ENCODE results near the gene PCDHGB6.
"Not testable (repeated sequence)": the region's sequence is repeated elsewhere in the genome, so short reads cannot be mapped to it uniquely, and the experiment has no call there.

The PCDHGB6 gene

DNA sequence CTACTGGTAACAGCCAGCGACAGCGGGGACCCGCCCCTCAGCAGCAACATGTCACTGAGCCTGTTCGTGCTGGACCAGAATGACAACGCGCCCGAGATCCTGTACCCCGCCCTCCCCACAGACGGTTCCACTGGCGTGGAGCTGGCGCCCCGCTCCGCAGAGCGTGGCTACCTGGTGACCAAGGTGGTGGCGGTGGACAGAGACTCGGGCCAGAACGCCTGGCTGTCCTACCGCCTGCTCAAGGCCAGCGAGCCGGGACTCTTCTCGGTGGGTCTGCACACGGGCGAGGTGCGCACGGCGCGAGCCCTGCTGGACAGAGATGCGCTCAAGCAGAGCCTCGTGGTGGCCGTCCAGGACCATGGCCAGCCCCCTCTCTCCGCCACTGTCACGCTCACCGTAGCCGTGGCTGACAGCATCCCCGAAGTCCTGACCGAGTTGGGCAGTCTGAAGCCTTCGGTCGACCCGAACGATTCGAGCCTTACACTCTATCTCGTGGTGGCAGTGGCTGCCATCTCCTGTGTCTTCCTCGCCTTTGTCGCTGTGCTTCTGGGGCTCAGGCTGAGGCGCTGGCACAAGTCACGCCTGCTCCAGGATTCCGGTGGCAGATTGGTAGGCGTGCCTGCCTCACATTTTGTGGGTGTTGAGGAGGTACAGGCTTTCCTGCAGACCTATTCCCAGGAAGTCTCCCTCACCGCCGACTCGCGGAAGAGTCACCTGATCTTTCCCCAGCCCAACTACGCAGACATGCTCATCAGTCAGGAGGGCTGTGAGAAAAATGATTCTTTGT is 13.2 kb upstream of the PCDHGB6 start:
- TF ChIP-seq, protein P1, sequence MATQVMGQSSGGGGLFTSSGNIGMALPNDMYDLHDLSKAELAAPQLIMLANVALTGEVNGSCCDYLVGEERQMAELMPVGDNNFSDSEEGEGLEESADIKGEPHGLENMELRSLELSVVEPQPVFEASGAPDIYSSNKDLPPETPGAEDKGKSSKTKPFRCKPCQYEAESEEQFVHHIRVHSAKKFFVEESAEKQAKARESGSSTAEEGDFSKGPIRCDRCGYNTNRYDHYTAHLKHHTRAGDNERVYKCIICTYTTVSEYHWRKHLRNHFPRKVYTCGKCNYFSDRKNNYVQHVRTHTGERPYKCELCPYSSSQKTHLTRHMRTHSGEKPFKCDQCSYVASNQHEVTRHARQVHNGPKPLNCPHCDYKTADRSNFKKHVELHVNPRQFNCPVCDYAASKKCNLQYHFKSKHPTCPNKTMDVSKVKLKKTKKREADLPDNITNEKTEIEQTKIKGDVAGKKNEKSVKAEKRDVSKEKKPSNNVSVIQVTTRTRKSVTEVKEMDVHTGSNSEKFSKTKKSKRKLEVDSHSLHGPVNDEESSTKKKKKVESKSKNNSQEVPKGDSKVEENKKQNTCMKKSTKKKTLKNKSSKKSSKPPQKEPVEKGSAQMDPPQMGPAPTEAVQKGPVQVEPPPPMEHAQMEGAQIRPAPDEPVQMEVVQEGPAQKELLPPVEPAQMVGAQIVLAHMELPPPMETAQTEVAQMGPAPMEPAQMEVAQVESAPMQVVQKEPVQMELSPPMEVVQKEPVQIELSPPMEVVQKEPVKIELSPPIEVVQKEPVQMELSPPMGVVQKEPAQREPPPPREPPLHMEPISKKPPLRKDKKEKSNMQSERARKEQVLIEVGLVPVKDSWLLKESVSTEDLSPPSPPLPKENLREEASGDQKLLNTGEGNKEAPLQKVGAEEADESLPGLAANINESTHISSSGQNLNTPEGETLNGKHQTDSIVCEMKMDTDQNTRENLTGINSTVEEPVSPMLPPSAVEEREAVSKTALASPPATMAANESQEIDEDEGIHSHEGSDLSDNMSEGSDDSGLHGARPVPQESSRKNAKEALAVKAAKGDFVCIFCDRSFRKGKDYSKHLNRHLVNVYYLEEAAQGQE (tag by site-specific recombination; IDR thresholded peaks at IDR 0.05), result 0 out of 2 replicates have a peak, but pooled peaks have one; percentile 39
- H3K4me1 ChIP-seq (ENCODE audit: control insufficient read depth, insufficient read depth, low read length); H3K4me3 ChIP-seq (ENCODE audit: low read depth, low read length); POLR2A ChIA-PET; H3K27ac ChIP-seq (ENCODE audit: extremely low read depth, low read depth, low read length); H3K36me3 ChIP-seq (ENCODE audit: control insufficient read depth in 2 of 2, insufficient read depth in 1 of 2, low read length in 2 of 2); H3K9me3 ChIP-seq (ENCODE audit: control insufficient read depth, insufficient read depth, low read depth, low read length): not testable (repeated sequence)
- CTCF ChIA-PET, result interaction anchor here (1.0 to 4.2 kb wide), 5 partner anchors 8 to 169 kb away, joined by 6 to 57 read pairs (median 12); partner anchors contain the start of gene PCDHGB3

- POLR2A ChIA-PET, result interaction anchor here (0.7 to 2.1 kb wide), 3 partner anchors 78 to 160 kb away, joined by 3 to 6 read pairs (median 3); partner anchors contain the start of gene TAF7
- H3K4me1 ChIP-seq (ENCODE audit: control insufficient read depth, insufficient read depth, low read length); H3K9me3 ChIP-seq (ENCODE audit: control insufficient read depth, insufficient read depth, low read depth, low read length); H3K27ac ChIP-seq (ENCODE audit: extremely low read depth, low read depth, low read length); H3K36me3 ChIP-seq (ENCODE audit: control insufficient read depth in 2 of 2, insufficient read depth in 1 of 2, low read length in 2 of 2): not testable (repeated sequence)
- H3K4me3 ChIP-seq (ENCODE audit: low read depth, low read length), result peak within 1 kb of the TSS; percentile 32
- CTCF ChIA-PET, result interaction anchor here (0.6 to 4.2 kb wide), 36 partner anchors 9 to 558 kb away, joined by 3 to 57 read pairs (median 4); partner anchors contain the start of genes PCDHB14, PCDHB15, PCDHB9 and PCDHGA10
- TF ChIP-seq, protein P2, sequence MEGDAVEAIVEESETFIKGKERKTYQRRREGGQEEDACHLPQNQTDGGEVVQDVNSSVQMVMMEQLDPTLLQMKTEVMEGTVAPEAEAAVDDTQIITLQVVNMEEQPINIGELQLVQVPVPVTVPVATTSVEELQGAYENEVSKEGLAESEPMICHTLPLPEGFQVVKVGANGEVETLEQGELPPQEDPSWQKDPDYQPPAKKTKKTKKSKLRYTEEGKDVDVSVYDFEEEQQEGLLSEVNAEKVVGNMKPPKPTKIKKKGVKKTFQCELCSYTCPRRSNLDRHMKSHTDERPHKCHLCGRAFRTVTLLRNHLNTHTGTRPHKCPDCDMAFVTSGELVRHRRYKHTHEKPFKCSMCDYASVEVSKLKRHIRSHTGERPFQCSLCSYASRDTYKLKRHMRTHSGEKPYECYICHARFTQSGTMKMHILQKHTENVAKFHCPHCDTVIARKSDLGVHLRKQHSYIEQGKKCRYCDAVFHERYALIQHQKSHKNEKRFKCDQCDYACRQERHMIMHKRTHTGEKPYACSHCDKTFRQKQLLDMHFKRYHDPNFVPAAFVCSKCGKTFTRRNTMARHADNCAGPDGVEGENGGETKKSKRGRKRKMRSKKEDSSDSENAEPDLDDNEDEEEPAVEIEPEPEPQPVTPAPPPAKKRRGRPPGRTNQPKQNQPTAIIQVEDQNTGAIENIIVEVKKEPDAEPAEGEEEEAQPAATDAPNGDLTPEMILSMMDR (tag by site-specific recombination; IDR thresholded peaks at IDR 0.05), result 0 out of 2 replicates have a peak, but pooled peaks have one; percentile 37
- TF ChIP-seq ZNF2 (tag by site-specific recombination; IDR thresholded peaks at IDR 0.05) (peak; percentile 90), ZNF600 (tag by site-specific recombination; IDR thresholded peaks at IDR 0.05) (peak; percentile 43; the same call in 1 of the 2 replicates), ZNF660 (tag by site-specific recombination; IDR thresholded peaks at IDR 0.05) (0 out of 2 replicates have a peak, but pooled peaks have one; percentile 11), ZNF654 (tag by site-specific recombination; IDR thresholded peaks at IDR 0.05; ENCODE audit: low read depth) (peak; percentile 61), ZNF610 (tag by site-specific recombination; IDR thresholded peaks at IDR 0.05; ENCODE audit: borderline replicate concordance) (peak; percentile 97), ZNF335 (tag by site-specific recombination; conservative IDR thresholded peaks at IDR 0.05) (peak; percentile 43)
Observed at GRCh38 chr5:141397756-141398551, 9.9 kb upstream of the PCDHGB6 start, which contains the start of gene PCDHGB5. PCDHGB5 (plus strand) TSS chr5:141397947; CDS start chr5:141398128, 181 bp downstream.

GRCh38 chr5:141398608-141399007 is 9.2 kb upstream of the PCDHGB6 start:
- POLR2A ChIA-PET, result interaction anchor here (2.1 kb wide), 1 partner anchor 78 kb away, joined by 6 read pairs; the partner anchor contains the start of gene TAF7
- no peak overlapping the region for H3K4me3 ChIP-seq (ENCODE audit: low read depth, low read length)
- no peak overlapping the region for H3K27ac ChIP-seq (ENCODE audit: extremely low read depth, low read depth, low read length)
- no peaks in the 10 kb centered on the region; the same call in 1 of the 2 replicates for H3K9me3 ChIP-seq (ENCODE audit: control insufficient read depth, insufficient read depth, low read depth, low read length)
- CTCF ChIA-PET, result interaction anchor here (0.5 to 4.2 kb wide), 5 partner anchors 8 to 165 kb away, joined by 3 to 57 read pairs (median 9); no protein-coding TSS in a partner anchor
- no peaks in the 10 kb centered on the region for H3K4me1 ChIP-seq (ENCODE audit: control insufficient read depth, insufficient read depth, low read length)
- no peaks in the 10 kb centered on the region for H3K36me3 ChIP-seq (ENCODE audit: control insufficient read depth in 2 of 2, insufficient read depth in 1 of 2, low read length in 2 of 2)
- TF ChIP-seq BCL11B (tag by site-specific recombination; IDR thresholded peaks at IDR 0.05; ENCODE audit: low read depth) (no peak), ZFP3 (tag by site-specific recombination; IDR thresholded peaks at IDR 0.05; ENCODE audit: low read depth) (no peak), ZNF354C (tag by site-specific recombination; IDR thresholded peaks at IDR 0.05; ENCODE audit: borderline replicate concordance, low read depth) (no peak), ZSCAN23 (tag by site-specific recombination; IDR thresholded peaks at IDR 0.05) (no peak), ZBTB7A (tag by site-specific recombination; IDR thresholded peaks at IDR 0.05; ENCODE audit: low read depth) (no peak), ZNF214 (tag by site-specific recombination; IDR thresholded peaks at IDR 0.05; ENCODE audit: borderline replicate concordance) (no peak), ZNF623 (tag by site-specific recombination; IDR thresholded peaks at IDR 0.05) (no peak), ZNF140 (tag by site-specific recombination; IDR thresholded peaks at IDR 0.05) (no peak), ZNF2 (tag by site-specific recombination; IDR thresholded peaks at IDR 0.05) (no peak), OVOL3 (tag by site-specific recombination; IDR thresholded peaks at IDR 0.05) (no peak)
- TF ChIP-seq, protein P3, sequence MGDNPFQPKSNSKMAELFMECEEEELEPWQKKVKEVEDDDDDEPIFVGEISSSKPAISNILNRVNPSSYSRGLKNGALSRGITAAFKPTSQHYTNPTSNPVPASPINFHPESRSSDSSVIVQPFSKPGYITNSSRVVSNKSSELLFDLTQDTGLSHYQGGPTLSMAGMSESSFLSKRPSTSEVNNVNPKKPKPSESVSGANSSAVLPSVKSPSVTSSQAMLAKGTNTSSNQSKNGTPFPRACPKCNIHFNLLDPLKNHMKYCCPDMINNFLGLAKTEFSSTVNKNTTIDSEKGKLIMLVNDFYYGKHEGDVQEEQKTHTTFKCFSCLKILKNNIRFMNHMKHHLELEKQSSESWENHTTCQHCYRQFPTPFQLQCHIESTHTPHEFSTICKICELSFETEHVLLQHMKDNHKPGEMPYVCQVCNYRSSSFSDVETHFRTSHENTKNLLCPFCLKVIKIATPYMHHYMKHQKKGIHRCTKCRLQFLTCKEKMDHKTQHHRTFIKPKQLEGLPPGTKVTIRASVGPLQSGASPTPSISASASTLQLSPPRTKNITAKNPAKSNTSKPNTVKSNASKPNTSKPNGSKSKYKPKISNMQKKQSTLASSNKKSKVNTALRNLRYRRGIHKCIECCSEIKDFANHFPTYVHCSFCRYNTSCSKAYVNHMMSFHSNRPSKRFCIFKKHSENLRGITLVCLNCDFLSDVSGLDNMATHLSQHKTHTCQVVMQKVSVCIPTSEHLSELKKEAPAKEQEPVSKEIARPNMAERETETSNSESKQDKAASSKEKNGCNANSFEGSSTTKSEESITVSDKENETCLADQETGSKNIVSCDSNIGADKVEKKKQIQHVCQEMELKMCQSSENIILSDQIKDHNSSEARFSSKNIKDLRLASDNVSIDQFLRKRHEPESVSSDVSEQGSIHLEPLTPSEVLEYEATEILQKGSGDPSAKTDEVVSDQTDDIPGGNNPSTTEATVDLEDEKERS (tag by site-specific recombination; IDR thresholded peaks at IDR 0.05), result no peak
